Nephron (organoid): ENCODE results near the gene MTARC2.
A peak's percentile ranks its signal among the peaks of the same experiment; 100 is the strongest.

ENCODE experiments used
- H3K27ac Mint-ChIP-seq, 3 experiments: 2 replicates each; pipeline ENCODE4 v1.8.0; 2020; ENCODE audit warnings: mixed read lengths in 3 of 3, mild to moderate bottlenecking in 2 of 3, moderate library complexity in 1 of 3
- H3K27me3 Mint-ChIP-seq: 2 replicates; pipeline ENCODE4 v1.8.0; 2021; ENCODE audit warnings: low read depth, mild to moderate bottlenecking, moderate library complexity, mixed read lengths
- H3K36me3 Mint-ChIP-seq: 2 replicates; pipeline ENCODE4 v1.8.0; 2020; ENCODE audit warnings: low read depth, mixed read lengths
- H3K4me1 Mint-ChIP-seq: 2 replicates; pipeline ENCODE4 v1.8.0; 2020; ENCODE audit warnings: mixed read lengths
- H3K4me3 Mint-ChIP-seq, 3 experiments: 2 replicates each; pipeline ENCODE4 v1.8.0; 2020; ENCODE audit warnings: mild to moderate bottlenecking in 3 of 3, mixed read lengths in 3 of 3, moderate library complexity in 2 of 3
- H3K9me3 Mint-ChIP-seq: 2 replicates; pipeline ENCODE4 v1.8.0; 2020; ENCODE audit warnings: mixed read lengths
- TF ChIP-seq, protein P1 (sequence below), 3 experiments: fragments of 200-600 bp; sonication (generic); IDR thresholded peaks; one replicate each; pipeline ENCODE4 v1.5.0; 2021; ENCODE audit warnings: antibody characterized with exemption in 3 of 3; ENCODE audit not compliant: unreplicated experiment in 3 of 3

Gene MTARC2

DNA sequence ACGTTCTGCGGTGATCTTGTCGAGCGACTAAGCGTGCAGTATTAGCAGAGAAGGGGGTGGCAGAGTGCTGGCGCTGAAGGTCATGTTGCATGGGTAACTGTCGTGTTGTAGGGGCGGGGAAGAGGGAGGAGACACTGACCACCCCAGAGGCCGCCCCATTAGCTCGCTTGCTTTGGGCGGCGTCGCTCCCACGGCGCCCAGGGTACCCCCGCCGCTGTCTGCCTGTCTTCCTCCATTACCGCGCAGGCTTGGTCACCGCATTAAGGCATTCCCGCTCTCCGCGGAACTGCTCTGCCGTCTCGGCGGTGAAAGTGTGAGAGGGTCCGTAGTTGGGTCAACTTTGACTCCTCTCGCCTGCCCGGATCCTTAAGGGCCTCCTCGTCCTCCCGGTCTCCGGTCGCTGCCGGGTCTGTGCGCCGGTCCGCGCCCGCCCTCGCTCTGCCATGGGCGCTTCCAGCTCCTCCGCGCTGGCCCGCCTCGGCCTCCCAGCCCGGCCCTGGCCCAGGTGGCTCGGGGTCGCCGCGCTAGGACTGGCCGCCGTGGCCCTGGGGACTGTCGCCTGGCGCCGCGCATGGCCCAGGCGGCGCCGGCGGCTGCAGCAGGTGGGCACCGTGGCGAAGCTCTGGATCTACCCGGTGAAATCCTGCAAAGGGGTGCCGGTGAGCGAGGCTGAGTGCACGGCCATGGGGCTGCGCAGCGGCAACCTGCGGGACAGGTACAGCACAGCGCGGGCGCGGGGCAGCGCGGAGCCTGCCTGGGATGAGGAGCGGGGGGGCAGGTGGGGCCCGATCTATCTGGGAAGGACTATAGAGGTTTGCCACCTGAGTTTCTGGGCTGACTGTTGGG is at the start of gene MTARC2:
MTARC2 (plus strand) TSS at position 234 of the 846 bp plus-strand sequence; CDS start at position 444, 210 bp downstream.
- Mint-ChIP-seq H3K4me3 (peak within 1 kb of the TSS; percentile 93 to 97 (median 95)), H3K9me3 (no peaks in the 10 kb centered on the region), H3K36me3 (no peaks in the 10 kb centered on the region), H3K4me1 (peaks cover 40% of the 10 kb centered on the region), H3K27ac (peak within 1 kb of the TSS; percentile 89 to 92 (median 92)), H3K27me3 (peaks cover 5% of the 10 kb centered on the region)
- TF ChIP-seq, protein P1, sequence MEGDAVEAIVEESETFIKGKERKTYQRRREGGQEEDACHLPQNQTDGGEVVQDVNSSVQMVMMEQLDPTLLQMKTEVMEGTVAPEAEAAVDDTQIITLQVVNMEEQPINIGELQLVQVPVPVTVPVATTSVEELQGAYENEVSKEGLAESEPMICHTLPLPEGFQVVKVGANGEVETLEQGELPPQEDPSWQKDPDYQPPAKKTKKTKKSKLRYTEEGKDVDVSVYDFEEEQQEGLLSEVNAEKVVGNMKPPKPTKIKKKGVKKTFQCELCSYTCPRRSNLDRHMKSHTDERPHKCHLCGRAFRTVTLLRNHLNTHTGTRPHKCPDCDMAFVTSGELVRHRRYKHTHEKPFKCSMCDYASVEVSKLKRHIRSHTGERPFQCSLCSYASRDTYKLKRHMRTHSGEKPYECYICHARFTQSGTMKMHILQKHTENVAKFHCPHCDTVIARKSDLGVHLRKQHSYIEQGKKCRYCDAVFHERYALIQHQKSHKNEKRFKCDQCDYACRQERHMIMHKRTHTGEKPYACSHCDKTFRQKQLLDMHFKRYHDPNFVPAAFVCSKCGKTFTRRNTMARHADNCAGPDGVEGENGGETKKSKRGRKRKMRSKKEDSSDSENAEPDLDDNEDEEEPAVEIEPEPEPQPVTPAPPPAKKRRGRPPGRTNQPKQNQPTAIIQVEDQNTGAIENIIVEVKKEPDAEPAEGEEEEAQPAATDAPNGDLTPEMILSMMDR (IDR thresholded peaks at IDR 0.05; ENCODE audit: unreplicated experiment in 3 of 3) = no peak

DNA sequence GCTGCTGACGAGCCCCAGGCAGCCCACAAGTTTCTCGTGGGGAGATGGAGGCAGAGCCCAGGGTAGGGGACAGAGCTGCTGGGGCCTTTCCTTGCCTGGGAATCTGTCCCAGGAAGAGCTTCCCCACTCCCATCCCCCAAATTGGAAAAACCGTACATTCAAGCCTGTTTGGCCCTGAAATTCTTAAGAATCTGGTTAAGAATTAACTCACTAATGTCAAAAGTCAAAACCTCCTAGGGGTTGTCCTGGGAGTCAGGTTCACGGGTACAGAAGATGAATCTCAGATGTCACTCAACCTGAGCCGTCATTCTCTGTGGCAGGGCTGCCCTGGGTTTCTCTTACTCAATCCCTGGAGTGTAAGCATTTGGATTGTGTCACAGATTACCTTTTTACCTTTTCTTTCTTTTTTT is 49.5 kb upstream of the MTARC2 start:
- peaks cover 7% of the 10 kb centered on the region for H3K4me1 Mint-ChIP-seq
- H3K27ac Mint-ChIP-seq = peak overlapping the region in 1 of 3 experiments; percentile 42
- TF ChIP-seq, protein P1 (IDR thresholded peaks at IDR 0.05; ENCODE audit: unreplicated experiment in 3 of 3) = no peak
- H3K4me3 Mint-ChIP-seq = no peak overlapping the region
- H3K36me3 Mint-ChIP-seq = no peaks in the 10 kb centered on the region
- H3K27me3 Mint-ChIP-seq = peaks cover 7% of the 10 kb centered on the region
- H3K9me3 Mint-ChIP-seq = no peaks in the 10 kb centered on the region

DNA sequence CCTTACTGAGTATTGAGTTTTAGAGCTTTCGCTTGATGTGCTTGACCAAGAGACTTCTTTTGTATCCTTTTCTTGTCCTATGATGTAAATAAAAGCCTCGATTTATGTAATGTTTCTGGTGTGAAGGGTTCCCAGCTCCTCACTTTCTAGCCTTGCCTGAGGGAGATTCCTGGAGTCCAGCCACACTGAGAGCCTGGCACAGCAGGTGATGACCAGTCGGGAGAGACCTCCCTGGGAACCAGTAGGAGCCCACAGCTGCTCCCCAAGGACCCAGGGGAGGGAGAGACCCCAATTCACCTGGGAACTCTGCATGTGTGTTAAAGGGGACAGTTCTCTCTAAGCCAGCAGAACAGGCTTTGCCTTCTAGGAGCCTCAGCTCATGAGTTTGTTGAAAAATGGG is 49.1 kb upstream of the MTARC2 start:
- peak overlapping the region in 1 of 3 experiments; percentile 42 for H3K27ac Mint-ChIP-seq
- no peak overlapping the region for H3K4me3 Mint-ChIP-seq
- H3K27me3 Mint-ChIP-seq = peaks cover 6% of the 10 kb centered on the region
- TF ChIP-seq, protein P1 (IDR thresholded peaks at IDR 0.05; ENCODE audit: unreplicated experiment in 3 of 3) = no peak
- peaks cover 7% of the 10 kb centered on the region for H3K4me1 Mint-ChIP-seq
- no peaks in the 10 kb centered on the region for H3K9me3 Mint-ChIP-seq
- no peaks in the 10 kb centered on the region for H3K36me3 Mint-ChIP-seq

DNA sequence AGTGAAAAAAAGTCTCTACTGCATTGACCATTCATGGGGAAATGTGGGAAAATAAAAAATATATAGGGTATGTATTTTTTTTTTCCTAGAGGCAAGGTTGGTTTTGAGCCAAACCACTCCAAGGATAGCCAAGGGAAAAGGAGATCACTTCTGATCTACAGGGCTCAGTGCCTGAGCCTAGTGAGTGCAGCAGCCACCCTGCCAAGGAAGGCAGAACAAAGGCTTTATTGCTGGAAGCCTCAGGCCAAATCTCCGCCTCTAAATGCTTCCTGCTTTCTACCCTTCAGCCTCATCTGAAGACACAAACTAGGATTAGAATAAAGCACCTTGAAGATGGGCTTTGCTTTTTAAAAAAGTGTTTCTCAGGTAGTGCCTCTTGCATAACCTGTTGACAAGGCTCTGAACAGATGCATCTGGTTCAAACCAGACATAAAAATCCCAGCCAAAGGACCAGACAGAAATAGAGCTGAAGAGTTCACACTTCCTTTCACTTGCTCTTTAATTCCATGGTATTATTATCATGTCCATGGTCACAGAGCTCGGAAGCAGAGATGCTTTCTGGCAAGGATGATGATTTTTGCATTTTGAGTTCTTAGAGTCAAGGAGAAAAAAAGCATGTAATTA is 47.5 kb upstream of the MTARC2 start:
- Mint-ChIP-seq H3K4me3 (no peak overlapping the region), H3K4me1 (peaks cover 7% of the 10 kb centered on the region), H3K9me3 (no peaks in the 10 kb centered on the region), H3K27ac (no peak overlapping the region), H3K27me3 (peaks cover 9% of the 10 kb centered on the region), H3K36me3 (no peaks in the 10 kb centered on the region)
- TF ChIP-seq, protein P1 (IDR thresholded peaks at IDR 0.05; ENCODE audit: unreplicated experiment in 3 of 3) = no peak

DNA sequence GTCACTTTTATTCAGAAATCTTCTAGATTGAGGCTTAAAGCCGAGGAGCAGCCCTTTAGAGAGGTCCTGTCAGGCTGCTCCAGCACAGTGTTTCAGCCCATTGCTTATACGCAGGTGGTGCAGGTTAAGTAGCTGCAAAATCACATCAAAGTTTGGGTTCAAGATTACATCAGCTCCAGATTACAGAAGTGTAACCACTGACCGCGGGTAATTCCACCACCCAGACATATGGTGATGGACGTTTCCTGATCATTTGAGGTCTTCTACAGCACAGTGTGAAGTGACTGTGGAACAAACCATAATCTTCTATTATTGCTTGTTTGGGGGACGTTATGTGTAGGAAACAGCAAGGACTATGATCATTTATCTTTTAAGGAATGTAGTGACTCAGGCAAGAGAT is 46.1 kb upstream of the MTARC2 start:
- H3K9me3 Mint-ChIP-seq = no peaks in the 10 kb centered on the region
- no peaks in the 10 kb centered on the region for H3K36me3 Mint-ChIP-seq
- H3K27me3 Mint-ChIP-seq = peaks cover 9% of the 10 kb centered on the region
- TF ChIP-seq, protein P1 (IDR thresholded peaks at IDR 0.05; ENCODE audit: unreplicated experiment in 3 of 3) = no peak
- H3K27ac Mint-ChIP-seq = no peak overlapping the region
- peaks cover 11% of the 10 kb centered on the region for H3K4me1 Mint-ChIP-seq
- no peak overlapping the region for H3K4me3 Mint-ChIP-seq
